Activated T-cell treated with anti-CD3 and anti-CD28 coated beads for 24 hours (primary cell): ENCODE measurements around the gene RNF222.
"Not testable (repeated sequence)": the region's sequence is repeated elsewhere in the genome, so short reads cannot be mapped to it uniquely, and the experiment has no call there.

Experiments
- DNase-seq: peaks from one replicate; pipeline ENCODE4 v3.0.0-alpha.2; 2020; ENCODE audit warnings: low read depth

Gene RNF222

DNA sequence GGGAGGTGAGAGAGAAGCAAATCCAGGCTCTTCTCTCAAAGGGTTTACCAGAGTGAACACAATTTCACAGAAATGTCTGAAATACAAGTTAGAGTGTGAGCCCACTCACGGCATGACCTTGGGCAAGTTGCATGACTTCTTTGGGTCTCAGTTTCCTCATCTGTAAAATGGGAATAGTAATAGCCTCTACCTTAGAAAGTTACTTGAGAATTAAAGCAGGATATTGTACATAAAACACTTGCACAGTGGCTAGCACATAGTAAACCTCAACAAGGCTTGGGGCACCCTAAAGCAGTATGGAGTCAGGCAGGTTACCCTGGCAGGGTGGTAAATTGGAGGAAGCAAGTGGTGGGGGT lies 13.2 kb upstream of the RNF222 start:
- no peak for DNase-seq

DNA sequence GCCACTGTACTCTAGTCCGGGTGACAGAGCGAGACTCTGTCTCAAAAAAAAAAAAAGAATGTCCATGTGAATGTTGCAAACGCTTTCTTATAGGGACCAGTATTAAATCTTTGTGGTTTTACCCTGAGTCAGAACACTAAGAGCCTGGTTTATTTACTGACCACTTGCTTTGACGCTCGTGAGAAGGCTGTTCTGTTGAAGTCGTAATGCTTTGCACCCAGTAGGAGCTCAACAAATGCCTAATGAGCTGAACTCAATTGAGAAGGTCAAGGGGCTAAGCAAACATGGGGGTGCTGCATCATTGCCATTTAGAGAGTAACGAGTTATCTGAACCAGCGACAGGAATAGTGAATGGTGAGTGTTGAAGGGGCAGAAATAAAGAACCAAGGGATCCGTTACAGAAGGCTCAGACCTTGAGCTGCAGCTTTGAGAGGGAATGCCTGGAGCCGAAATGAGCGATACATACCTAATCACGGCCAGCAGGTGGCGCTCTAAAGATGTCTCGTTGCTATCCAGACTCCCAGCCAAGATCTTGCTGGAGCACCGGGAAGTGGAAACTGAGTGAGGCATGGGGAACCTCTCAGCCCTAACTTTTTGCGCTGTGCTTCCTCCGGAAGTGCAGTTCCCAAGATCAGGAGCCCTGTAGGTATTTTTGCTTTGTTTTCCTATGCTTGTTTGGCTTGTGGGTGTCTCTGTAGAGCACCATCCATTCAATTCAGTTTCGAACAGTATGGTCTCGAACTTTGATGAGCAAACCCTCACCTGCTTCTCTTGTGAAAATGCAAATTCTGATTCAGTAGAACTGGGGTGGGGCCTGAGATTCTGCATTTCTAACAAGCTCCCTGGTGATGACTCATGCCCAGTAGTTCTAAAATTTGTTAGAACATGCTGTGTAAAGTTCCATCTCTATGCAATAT lies 12.6 kb upstream of the RNF222 start:
- DNase-seq, result peak; percentile 60

DNA sequence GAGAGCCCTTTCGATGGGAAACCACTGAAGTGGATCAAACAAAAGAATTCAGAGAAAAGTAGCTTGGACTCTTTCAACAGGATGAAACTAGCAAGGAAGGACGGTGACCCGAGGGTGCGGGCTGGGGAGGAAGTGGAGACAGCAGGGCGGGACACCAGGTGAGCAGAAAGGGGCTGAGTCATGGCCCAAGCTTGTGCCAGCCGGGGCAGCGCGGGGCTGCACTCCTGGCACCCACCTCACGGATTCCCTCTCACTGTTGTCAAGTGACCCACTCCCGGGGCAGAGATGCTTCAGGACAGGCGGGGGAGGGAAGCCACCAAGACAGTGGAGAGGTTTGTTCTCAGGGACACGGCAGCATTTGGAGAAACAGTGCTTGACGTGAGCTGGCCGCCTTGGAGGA lies 10.7 kb upstream of the RNF222 start:
- no peak for DNase-seq

DNA sequence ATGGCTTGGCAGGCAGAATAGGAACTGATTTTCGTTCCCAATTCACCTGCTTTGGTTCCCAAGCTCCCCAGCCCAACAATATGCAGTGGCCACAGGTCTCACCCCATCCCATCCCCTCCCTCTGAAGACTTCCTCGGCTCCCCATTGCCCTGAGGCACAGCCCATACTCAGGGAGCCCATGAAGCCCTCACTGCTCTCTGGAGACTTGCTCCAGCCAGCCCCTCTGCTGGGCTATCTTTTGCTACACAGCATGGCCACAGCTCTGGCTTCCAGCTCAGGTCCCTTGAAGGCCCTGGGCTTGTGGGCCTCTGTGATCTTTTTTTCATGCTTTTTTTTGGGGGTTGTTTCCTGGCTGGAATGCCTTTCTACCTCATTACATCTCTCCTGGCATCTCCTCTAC lies 8.5 kb upstream of the RNF222 start:
- no peak for DNase-seq

DNA sequence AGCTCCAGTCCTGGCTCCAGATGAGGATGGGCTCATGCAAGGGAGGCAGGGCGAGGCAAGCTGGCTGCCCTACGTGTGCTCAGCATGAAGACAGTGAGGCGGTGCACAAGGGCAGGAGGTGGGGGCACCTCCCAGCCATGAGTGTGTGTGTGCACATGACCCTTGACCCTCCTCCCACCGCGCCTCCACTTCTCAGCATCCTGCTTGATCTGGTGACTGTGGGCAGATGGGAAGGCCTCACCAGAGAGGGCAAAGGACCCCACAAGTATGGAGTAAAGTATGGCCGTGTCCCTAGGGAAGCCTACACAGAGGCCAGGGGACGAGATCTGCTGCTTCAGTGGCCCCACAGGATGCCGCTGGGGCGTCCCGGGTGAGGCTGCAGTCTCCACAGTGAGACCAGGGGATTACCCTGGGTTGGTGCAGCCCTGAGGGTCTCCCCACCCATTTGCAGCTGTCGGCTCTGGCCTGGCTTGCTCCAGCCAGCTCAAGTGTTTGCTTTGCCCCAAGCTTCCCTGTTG lies 7.9 kb upstream of the RNF222 start:
- no peak for DNase-seq

DNA sequence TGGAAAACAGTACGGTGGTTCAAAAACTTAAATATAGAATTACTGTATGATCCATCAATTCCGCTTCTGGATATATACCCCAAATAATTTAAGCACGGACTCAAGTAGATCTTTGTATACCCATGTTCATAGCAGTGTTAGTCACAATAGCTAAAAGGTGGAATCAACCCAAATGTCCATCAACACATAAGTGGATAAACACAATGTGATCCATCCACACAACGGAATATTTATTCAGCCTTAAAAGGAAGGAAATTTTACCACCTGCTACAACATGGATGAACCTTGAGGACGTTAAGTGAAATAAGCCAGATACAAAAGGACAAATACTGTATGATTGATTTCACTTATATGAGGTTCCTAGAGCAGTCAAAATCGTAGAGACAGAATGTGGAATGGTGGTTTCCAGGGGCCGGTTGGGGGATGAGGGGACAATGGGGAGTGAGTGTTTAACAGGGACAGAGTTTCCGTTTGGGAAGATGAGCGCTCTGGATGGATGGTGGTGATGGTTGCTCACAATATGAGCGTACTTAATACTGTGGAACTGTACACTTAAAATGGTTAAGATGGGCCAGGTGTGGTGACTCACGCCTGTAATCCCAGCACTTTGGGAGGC lies 5.4 kb upstream of the RNF222 start:
- DNase-seq, result no peak

DNA sequence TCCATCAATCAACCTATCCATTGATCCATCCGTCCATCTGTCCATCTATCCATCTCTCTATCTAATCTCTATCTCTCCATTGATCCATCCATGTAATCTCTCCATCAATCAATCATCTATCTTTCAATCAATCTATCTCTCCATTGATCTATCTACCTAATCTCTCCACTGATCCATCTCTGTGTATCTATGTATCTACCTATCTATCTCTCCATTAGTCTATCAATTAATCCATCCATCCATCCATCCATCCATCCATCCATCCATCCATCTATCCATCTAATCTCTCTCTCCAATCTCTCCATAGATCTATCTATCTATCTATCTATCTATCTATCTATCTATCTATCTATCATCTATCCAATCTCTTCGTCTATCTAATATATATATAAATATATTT lies 3.5 kb upstream of the RNF222 start:
- DNase-seq, result no peak

DNA sequence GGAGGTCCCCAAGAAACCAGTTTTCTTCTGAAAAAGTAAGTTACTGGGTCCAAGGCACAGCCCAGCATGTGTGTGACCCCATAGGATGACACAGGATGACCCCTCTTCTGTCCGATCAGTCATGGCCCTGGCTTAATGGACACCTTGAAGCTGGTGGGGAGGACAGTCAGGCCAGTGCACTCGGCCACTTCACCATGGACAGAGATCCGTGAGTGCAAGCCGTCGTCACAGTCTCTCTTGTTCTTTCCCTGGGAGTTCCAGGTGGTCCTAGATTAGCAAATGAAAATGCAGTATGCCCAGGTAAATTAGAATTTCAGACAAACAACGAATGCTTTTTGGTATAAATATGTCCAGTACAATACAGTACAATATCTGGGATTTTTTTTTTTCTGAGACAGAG lies 1.4 kb upstream of the RNF222 start:
- no peak for DNase-seq

DNA sequence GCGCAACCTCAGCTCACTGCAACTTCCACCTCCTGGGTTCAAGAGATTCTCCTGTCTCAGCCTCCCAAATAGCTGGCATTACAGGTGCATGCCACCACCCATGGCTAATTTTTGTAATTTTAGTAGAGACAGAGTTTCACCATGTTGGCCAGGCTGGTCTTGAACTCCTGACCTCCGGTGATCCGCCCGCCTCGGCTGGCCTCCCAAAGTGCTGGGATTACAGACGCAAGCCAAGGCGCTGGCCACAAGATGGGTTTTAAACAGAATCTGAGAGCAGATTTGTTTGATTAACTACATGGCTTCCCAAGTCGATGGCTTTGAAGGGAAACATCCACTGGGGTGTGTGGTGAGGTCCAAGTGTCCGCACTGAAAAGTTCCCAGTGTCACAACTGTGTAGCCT lies 3.1 kb downstream of the RNF222 start:
- DNase-seq, result not testable (repeated sequence)

DNA sequence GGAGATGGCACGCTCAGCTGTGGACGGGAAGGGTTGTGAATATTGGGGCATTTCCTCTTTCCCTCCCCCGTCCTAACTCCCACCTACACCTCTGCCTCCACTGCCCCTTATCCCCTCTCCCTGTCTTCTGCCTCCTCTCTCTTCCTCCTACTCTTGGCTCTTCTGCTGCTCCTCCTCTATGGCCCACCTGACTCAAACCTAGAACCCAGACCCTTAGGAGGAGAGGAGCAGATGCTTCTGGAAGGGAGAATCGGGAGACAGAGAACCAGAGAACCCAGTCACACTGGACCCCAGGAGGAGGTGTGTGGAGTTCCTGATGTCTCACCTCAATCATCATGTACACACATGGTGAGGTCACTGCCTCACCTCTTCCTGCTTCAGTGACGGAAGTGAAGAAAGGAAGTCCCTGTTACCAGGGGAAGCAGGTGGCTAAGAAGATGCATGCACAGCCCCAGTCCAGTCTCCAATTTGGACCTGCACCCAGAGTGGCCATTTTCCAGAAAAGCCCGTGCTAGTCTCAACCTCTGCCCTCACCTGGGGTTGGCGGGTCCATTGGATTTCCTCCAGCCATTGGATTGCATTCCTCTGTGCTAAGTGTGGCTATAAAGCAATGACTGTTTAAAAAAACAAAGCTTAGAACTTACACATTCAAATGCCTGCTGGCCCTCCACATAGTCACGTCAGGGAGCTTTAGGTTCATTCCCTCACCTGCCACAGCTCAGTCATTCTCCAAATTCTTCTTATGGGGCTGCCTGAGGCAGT lies 4.0 kb downstream of the RNF222 start:
- DNase-seq, result no peak

DNA sequence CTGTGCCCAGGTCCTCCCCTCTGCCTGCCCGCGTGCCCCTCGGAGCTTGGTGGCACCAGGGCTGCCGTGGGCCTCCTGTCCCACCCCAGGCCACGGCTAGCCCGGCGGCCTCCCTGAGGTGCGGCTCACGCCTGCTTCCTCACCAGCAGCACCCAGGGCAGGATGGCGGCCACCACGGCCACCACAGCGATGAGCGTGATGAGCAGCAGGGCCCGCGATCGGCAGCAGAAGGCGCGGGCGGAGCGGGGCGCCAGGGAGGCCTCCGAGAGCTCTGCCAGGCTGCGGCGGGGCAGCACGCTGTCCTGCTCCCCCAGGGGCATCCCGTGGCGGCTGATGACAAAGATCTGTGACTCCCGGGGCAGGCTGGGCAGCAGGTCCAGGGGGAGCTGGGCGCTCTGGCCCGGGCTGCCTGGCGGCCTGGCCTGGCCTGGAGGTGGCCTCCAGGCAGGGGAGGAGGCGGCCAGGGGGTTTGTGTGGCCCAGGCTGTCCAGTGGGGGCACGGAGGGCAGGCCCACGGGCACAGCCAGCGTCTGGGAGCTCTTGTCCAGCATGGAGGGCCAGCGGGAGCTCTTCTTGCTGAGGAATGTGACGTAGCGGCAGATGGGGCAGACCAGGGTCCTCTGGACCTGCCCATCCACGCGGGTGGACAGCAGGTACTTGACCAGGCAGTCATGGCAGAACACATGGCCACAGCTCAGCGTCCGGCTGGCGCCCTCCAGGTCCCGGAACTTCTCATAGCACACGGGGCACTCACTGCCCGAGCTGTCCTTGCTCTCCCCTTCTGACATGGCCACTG lies 4.8 kb downstream of the RNF222 start:
- no peak for DNase-seq

DNA sequence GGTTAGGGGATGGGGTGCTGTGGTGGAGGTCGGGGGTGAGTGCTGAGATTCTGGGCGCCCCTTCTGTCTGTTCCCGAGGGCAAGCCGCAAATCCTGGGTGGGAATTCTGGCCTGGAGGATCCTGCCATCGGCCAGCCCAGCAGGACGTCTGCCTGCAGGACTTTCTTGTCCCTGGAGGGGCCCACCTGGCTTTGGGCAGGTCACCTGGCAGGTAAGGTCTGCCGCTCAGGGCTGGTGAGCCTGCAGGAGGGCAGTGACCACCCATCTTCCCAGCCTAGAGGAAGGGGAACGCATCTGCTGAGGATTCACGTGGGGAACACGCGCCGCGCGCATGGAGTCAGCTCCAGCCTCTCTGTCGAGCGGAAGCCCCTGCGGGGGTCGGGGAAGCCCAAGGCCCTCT lies 5.4 kb downstream of the RNF222 start:
- no peak for DNase-seq

DNA sequence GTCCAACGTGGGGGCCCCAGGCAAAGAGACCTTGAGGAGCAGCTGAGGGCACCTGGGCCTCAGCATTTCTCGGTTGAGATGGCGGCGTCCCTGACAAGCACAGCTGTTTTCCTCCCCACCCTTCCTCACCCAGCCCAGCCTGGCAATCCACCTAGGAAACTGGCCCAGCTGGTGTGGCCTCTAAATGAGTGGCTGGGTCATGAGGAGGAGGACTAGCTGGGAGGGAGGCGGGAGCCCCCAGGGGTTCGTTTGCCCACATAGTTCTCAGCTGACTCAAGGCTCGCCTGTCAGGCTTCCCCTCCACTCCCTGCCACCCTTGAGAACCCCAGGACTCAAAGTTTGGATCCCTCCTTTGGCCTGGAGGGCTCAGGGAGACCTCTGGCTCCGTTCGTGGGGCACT lies 5.9 kb downstream of the RNF222 start:
- DNase-seq, result no peak

DNA sequence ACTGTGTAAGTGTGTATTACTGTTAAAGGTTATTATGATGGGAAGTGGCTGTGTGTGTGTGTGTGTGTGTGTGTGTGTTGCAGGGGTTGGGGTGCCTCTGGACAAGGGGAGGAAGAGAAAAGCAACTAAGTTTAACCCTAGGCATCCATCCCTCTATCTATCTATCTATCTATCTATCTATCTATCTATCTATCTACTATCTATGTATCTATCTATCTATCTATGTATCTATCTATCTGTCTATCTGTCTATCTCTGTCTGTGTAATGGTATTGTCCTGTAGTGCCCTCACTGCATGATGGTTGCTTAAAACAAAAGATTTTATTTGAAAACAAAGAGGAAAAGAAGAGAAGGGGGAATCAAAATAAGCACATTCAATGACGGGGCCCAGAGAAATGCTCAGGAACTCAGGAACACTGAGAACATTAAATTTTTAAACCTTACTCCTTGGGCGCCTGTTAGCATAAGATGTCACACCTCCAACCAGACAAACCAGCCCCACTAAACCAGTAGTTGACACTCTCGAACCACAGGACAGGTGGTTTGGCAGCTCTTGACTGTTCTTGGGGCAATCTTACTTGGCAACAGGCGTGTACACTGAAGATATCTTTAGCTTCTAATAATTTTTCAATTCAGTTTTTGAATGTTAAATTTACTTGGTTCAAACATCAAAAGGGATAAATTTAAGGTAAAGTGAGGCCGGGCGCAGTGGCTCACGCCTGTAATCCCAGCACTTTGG lies 9.5 kb downstream of the RNF222 start:
- no peak for DNase-seq

DNA sequence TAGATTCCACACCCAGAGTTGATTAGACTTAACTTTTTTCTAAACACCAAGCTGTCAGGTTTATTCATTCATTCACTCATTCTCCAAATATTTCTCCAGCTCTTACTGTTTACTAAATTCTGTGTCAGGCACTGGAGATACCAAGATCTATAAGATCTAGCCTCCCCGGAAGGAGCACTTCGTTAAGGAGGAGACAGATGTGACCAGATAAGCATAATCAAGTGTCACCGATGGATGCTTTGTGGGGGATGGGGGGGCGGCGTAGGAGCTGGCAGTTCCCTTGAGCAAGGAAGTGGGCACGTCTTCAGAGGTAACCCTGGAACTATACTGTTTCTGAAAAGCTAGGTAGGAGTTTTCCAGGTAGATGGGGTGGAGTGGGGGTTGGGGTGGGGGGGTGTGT lies 10.8 kb downstream of the RNF222 start:
- DNase-seq, result no peak

DNA sequence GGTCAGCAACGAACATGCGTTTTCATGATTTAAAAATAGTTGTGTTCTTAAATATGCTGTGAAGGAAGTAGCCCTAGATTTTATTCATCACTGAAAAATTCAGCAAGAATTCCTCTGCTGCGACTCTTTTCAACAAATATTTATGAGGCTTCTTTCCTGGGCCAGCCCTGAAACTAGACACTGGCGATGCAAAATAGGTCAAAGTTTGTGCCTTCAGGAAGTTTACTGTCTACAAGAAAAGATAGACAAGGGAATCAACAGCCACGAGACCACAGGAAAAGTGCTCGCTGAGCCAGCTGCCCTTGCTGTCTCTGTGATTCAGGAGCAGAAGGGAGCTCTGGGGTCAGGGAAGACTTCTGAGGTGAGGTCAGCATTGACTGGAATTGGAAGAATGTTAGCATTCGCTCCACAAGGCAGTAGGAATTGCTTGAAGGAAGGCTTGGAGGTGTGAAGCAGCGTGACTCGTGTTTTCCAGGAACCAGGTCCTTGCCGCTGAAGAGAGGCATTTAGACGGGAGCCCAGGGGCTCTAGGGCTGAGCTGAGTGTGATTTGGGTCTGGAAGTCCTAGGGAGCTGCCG lies 12.7 kb downstream of the RNF222 start:
- DNase-seq, result no peak

DNA sequence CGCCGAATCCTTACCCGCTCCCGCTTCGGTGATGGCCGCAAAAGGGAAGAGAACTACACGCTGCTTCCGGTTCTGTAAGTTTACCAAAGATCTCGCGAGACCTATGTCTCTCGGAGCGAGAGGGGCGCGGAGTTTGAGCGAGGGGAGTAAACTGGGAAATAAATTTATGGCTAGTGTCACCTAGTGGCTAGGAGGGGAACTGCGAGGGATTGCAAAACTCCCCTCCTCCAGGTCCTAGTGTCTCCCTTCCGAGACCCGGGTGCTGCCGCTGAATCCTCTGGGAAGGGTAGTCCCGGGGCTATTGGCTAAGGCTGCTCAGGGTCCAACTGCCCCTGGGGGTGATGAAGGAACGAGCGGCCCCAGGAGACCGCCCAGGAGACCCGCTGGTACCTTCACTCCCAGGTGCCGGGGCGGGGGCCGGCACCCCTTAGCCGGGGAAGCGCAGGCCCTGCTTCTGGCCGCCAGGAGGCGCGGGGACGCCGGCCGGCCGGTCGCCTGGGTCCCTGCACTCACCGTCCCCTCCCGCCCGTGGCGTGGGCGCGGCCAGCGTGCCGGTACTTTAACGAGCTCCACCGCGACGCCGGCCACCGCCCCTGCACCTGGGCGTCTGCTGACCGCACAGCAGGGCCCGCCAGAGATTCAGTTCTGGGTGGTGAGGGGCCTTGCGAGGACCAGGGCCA lies 14.3 kb downstream of the RNF222 start, which contains the start of gene RPL26:
Gene RPL26 (minus strand): TSS at position 51 of the 680 bp plus-strand sequence. CDS start 883 bp downstream, outside the sequence.
- DNase-seq, result peak; percentile 91

DNA sequence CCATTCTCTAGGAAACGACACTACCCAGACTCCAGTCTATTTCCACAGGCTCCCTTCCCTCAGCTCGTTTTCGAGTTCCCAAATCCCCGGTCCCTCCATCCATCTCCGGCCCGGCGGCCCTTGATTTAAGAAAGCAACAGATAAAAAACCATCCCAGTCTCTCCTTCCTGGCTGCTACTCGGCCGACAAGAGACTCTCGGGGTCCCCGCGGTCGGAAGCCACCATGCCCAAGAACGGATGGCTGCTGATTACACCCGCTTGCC lies 14.8 kb downstream of the RNF222 start:
- DNase-seq, result no peak

DNA sequence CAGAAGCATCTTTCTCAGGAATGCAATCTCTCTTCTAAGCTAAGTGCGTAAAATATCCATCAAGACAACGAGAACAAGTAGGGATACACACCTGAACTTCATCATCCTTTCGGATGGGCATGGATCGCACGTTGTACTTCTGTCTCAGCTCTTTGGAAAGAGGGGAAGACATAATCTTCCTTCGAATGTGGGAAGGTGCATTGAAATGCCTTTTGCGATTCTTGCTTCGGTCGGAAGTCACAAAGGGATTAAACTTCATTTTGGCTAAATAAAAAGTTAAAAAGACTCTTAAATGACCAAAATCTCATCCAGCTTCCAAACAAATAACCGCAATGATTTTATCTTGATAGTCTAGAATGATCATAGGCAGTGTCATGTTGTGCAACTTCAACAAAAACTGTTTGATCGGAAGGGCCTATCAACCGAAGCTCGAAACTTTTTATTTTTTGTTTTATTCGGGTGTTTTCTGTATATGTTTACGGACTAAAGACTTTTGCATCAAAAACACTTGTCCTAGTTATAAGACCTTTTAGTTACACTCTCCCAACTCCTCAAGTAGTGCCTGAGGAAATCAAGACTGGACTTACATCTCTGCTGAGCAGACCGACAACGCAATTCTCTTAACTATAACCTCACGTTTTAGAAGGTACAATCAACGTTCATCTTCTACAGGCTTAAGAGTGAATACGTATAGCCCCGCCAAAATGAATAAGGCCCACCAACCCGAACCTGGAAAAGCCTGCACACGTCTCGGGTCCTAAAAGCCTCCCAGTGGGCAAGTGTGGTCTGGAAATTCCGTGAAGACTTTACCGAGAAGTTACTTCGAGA lies 15.4 kb downstream of the RNF222 start:
- DNase-seq, result no peak

DNA sequence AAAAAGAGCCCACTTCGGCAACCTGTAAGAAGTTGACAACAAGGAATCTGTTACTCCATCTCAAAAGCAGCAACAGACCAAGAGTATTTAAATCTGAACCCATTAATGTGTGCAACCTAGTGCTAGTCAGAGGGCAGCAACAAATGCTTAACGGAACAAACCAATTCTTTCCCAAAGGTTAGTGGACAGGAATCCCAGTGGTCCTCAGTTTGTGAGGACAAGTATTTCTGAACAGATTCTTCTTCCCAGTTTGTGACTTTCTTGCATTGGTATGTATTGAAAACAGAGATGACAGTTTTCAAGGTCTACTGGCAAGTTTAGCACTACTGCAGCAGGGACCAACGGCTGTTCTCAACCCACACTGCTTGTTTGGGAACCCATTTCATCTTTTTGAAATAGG lies 17.6 kb downstream of the RNF222 start:
- DNase-seq, result no peak
